Caco-2 (cell line): ENCODE measurements around the gene CCDC91. TPM values are rescaled to one million over a fixed set of nuclear protein-coding genes. Genes with fewer than 3 reads are reported as not detected.

Source experiments
- BruUV-seq: library from RNA; stranded (reverse); fragments of 400-500 nt; replicated peaks from 2 replicates; lab custom pipeline; 2021; lab: Mats Ljungman, UMichigan
- CTCF ChIA-PET: fragments of 300-600 bp; sonication (Branson Sonifier 250); formaldehyde crosslinking; loops from one replicate; lab custom pipeline; 2022; ENCODE audit warnings: antibody characterized with exemption; lab: Charles Lee
- POLR2A ChIA-PET: fragments of 300-600 bp; sonication (Branson Sonifier 250); formaldehyde crosslinking; loops from one replicate; lab custom pipeline; 2022; ENCODE audit warnings: antibody characterized with exemption; lab: Charles Lee
- DNase-seq, 2 experiments: peaks; one replicate each; pipeline versions ENCODE4 v3.0.0 to v3.0.0-alpha.2; 2020 to 2022
- H3K27me3 ChIP-seq: replicated peaks from 2 replicates; pipeline ENCODE4 v1.6.0; 2011; ENCODE audit warnings: low read length; ENCODE audit not compliant: control insufficient read depth, insufficient read depth
- H3K36me3 ChIP-seq: 2 replicates; pipeline ENCODE4 v1.5.1; 2011; ENCODE audit warnings: low read length; ENCODE audit not compliant: control insufficient read depth, insufficient read depth
- H3K4me1 ChIP-seq: fragments of 250-450 bp; sonication (Bioruptor Pico); 2 replicates; pipeline ENCODE4 v1.5.1; 2020; ENCODE audit warnings: mild to moderate bottlenecking
- H3K4me3 ChIP-seq: 2 replicates; pipeline ENCODE4 v1.5.1; 2011; ENCODE audit warnings: low read depth, mild to moderate bottlenecking, control low read depth, low read length
- H3K9me3 ChIP-seq: fragments of 250-450 bp; sonication (Bioruptor Pico); 2 replicates; pipeline ENCODE4 v1.5.1; 2020; ENCODE audit warnings: mild to moderate bottlenecking, moderate library complexity
- H3K27ac Mint-ChIP-seq: one replicate; pipeline ENCODE4 v1.8.0; 2022; ENCODE audit warnings: mixed read lengths; ENCODE audit not compliant: unreplicated experiment
- H3K27me3 Mint-ChIP-seq: one replicate; pipeline ENCODE4 v1.8.0; 2022; ENCODE audit warnings: mixed read lengths; ENCODE audit not compliant: insufficient read depth, unreplicated experiment
- H3K36me3 Mint-ChIP-seq: one replicate; pipeline ENCODE4 v1.8.0; 2022; ENCODE audit warnings: mild to moderate bottlenecking, mixed read lengths; ENCODE audit not compliant: insufficient read depth, unreplicated experiment
- H3K4me1 Mint-ChIP-seq: one replicate; pipeline ENCODE4 v1.8.0; 2022; ENCODE audit warnings: low read depth, mixed read lengths; ENCODE audit not compliant: unreplicated experiment
- H3K4me3 Mint-ChIP-seq: one replicate; pipeline ENCODE4 v1.8.0; 2022; ENCODE audit warnings: mild to moderate bottlenecking, moderate library complexity, mixed read lengths; ENCODE audit not compliant: unreplicated experiment
- H3K9me3 Mint-ChIP-seq: one replicate; pipeline ENCODE4 v1.8.0; 2022; ENCODE audit warnings: mixed read lengths; ENCODE audit not compliant: unreplicated experiment
- CTCF ChIP-seq, 2 experiments: fragments of 200-600 bp in 1 of 2; IDR thresholded peaks; 1 replicate in 1 of 2; 2 replicates in 1 of 2; pipeline versions ENCODE4 v1.5.1 to v1.8.0; 2011 to 2022; ENCODE audit warnings: antibody characterized with exemption in 1 of 2, control low read depth in 1 of 2, inconsistent platforms in 1 of 2, low read depth in 1 of 2, low read length in 1 of 2, mild to moderate bottlenecking in 1 of 2, moderate library complexity in 1 of 2; ENCODE audit not compliant: insufficient read depth in 1 of 2, severe bottlenecking in 1 of 2, unreplicated experiment in 1 of 2
- intact Hi-C: fragments of 100-400 bp; cut with micrococcal nuclease; formaldehyde crosslinking; loops from one replicate; pipeline ENCODE4 v1.10.0; 2022; ENCODE audit not compliant: unreplicated experiment
- total RNA-seq: library from RNA; stranded (reverse); gene quantifications from 2 replicates; pipeline ENCODE4 v1.2.3, GENCODE V29; 2022

The CCDC91 gene
- total RNA-seq, 1 experiment from 2014 or later, result 21.6 TPM

GRCh38 chr12:28507867-28508266 is 317.6 kb downstream of the CCDC91 start:
- BruUV-seq, result no TSS peak
- no peak for TF ChIP-seq CTCF (IDR thresholded peaks at IDR 0.05; ENCODE audit: insufficient read depth in 1 of 2, low read depth in 1 of 2, low read length in 1 of 2, severe bottlenecking in 1 of 2, unreplicated experiment in 1 of 2)

GRCh38 chr12:28512406-28512805 is 322.1 kb downstream of the CCDC91 start:
- intact Hi-C loops, result no loop called here
- Mint-ChIP-seq H3K27ac (no peak overlapping the region), H3K9me3 (no peaks in the 10 kb centered on the region), H3K4me1 (no peaks in the 10 kb centered on the region), H3K27me3 (no peaks in the 10 kb centered on the region), H3K4me3 (no peak overlapping the region), H3K36me3 (no peaks in the 10 kb centered on the region)
- Histone ChIP-seq H3K9me3 (no peaks in the 10 kb centered on the region), H3K4me1 (no peaks in the 10 kb centered on the region), H3K27me3 (no peaks in the 10 kb centered on the region), H3K4me3 (no peak overlapping the region), H3K36me3 (no peaks in the 10 kb centered on the region)
- TF ChIP-seq CTCF (IDR thresholded peaks at IDR 0.05; ENCODE audit: insufficient read depth in 1 of 2, low read depth in 1 of 2, low read length in 1 of 2, severe bottlenecking in 1 of 2, unreplicated experiment in 1 of 2), result no peak
- BruUV-seq, result no TSS peak
- no peak for DNase-seq
- ChIA-PET POLR2A (no interaction called here), CTCF (interaction anchor here (0.5 kb wide), 1 partner anchor 1658 kb away, joined by 3 read pairs; no protein-coding TSS in a partner anchor)

More at GRCh38 chr12:28507867-28508266, 317.6 kb downstream of the CCDC91 start:
- Mint-ChIP-seq H3K9me3 (no peaks in the 10 kb centered on the region), H3K27ac (no peak overlapping the region), H3K4me1 (no peaks in the 10 kb centered on the region), H3K36me3 (no peaks in the 10 kb centered on the region), H3K27me3 (no peaks in the 10 kb centered on the region), H3K4me3 (no peak overlapping the region)
- intact Hi-C loops, result no loop called here
- no peak for DNase-seq
- Histone ChIP-seq H3K9me3 (no peaks in the 10 kb centered on the region), H3K4me3 (no peak overlapping the region), H3K4me1 (no peaks in the 10 kb centered on the region), H3K27me3 (no peaks in the 10 kb centered on the region), H3K36me3 (no peaks in the 10 kb centered on the region)
- CTCF ChIA-PET, result no interaction called here
- POLR2A ChIA-PET, result no interaction called here

GRCh38 chr12:28512876-28513275 is 322.6 kb downstream of the CCDC91 start:
- no TSS peak for BruUV-seq
- TF ChIP-seq CTCF (IDR thresholded peaks at IDR 0.05; ENCODE audit: insufficient read depth in 1 of 2, low read depth in 1 of 2, low read length in 1 of 2, severe bottlenecking in 1 of 2, unreplicated experiment in 1 of 2), result no peak
- Histone ChIP-seq H3K9me3 (no peaks in the 10 kb centered on the region), H3K27me3 (no peaks in the 10 kb centered on the region), H3K4me1 (no peaks in the 10 kb centered on the region), H3K4me3 (no peak overlapping the region), H3K36me3 (no peaks in the 10 kb centered on the region)
- DNase-seq, result no peak
- ChIA-PET POLR2A (no interaction called here), CTCF (interaction anchor here (0.5 kb wide), 1 partner anchor 1658 kb away, joined by 3 read pairs; no protein-coding TSS in a partner anchor)
- no peak overlapping the region for H3K27ac Mint-ChIP-seq
- no peaks in the 10 kb centered on the region for H3K36me3 Mint-ChIP-seq
- no peaks in the 10 kb centered on the region for H3K4me1 Mint-ChIP-seq
- H3K4me3 Mint-ChIP-seq, result no peak overlapping the region
- no peaks in the 10 kb centered on the region for H3K27me3 Mint-ChIP-seq
- H3K9me3 Mint-ChIP-seq, result no peaks in the 10 kb centered on the region
- intact Hi-C loops, result no loop called here
